DND-41 (cell line): Measurements from ENCODE around the gene BPIFB6.

ENCODE experiments used
- EZH2 ChIP-seq: IDR thresholded peaks from 3 replicates; pipeline ENCODE4 v1.6.1; 2012; ENCODE audit warnings: borderline replicate concordance, low read depth, mild to moderate bottlenecking, moderate library complexity, low read length, inconsistent platforms; ENCODE audit not compliant: severe bottlenecking
- TF ChIP-seq, protein P1 (sequence below): IDR thresholded peaks from 2 replicates; pipeline ENCODE4 v1.5.1; 2012; ENCODE audit warnings: borderline replicate concordance, low read length, moderate library complexity, mild to moderate bottlenecking; ENCODE audit not compliant: poor library complexity, severe bottlenecking; ENCODE audit errors: extremely low read depth

GRCh38 chr20:32990426-32990825 lies 41.0 kb upstream of the BPIFB6 start:
- TF ChIP-seq, protein P1, sequence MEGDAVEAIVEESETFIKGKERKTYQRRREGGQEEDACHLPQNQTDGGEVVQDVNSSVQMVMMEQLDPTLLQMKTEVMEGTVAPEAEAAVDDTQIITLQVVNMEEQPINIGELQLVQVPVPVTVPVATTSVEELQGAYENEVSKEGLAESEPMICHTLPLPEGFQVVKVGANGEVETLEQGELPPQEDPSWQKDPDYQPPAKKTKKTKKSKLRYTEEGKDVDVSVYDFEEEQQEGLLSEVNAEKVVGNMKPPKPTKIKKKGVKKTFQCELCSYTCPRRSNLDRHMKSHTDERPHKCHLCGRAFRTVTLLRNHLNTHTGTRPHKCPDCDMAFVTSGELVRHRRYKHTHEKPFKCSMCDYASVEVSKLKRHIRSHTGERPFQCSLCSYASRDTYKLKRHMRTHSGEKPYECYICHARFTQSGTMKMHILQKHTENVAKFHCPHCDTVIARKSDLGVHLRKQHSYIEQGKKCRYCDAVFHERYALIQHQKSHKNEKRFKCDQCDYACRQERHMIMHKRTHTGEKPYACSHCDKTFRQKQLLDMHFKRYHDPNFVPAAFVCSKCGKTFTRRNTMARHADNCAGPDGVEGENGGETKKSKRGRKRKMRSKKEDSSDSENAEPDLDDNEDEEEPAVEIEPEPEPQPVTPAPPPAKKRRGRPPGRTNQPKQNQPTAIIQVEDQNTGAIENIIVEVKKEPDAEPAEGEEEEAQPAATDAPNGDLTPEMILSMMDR = no peak
- TF ChIP-seq EZH2 = no peak
